Peyer's patch (tissue), 4 donors: ENCODE data around the gene TMEM18. TPM values are rescaled to one million over a fixed set of nuclear protein-coding genes. Genes with fewer than 3 reads are reported as not detected.

Source experiments
- DNase-seq, 3 donors: peaks; one replicate each; pipeline ENCODE4 v3.0.0-alpha.2; 2017 to 2019
- H3K27ac ChIP-seq, 4 donors: fragments of 200-600 bp; sonication (generic); one replicate each; pipeline ENCODE4 v1.5.1; 2016 to 2019
- H3K27me3 ChIP-seq, 2 donors: fragments of 200-600 bp; sonication (generic); one replicate each; pipeline ENCODE4 v1.5.1; 2019
- H3K36me3 ChIP-seq, 3 donors: fragments of 200-600 bp; sonication (generic); one replicate each; pipeline ENCODE4 v1.5.1; 2016 to 2019
- H3K4me1 ChIP-seq, 4 donors: fragments of 200-600 bp; sonication (generic); one replicate each; pipeline ENCODE4 v1.5.1; 2016 to 2019
- H3K4me3 ChIP-seq, 4 donors: fragments of 200-600 bp; sonication (generic); 1 replicate in 3 of 4; 2 replicates in 1 of 4; pipeline ENCODE4 v1.5.1; 2016 to 2019; ENCODE audit warnings: mild to moderate bottlenecking in 1 of 4
- H3K9me3 ChIP-seq, 4 donors: fragments of 200-600 bp; sonication (generic); one replicate each; pipeline ENCODE4 v1.5.1; 2016 to 2019; ENCODE audit warnings: mild to moderate bottlenecking in 1 of 4
- POLR2A ChIP-seq, 2 donors: fragments of 450-650 bp; IDR thresholded peaks; one replicate each; pipeline ENCODE4 v1.5.1; 2017; ENCODE audit warnings: antibody characterized with exemption in 2 of 2, mild to moderate bottlenecking in 2 of 2, moderate library complexity in 2 of 2
- total RNA-seq, 4 donors: library from RNA; depleted of rRNA; stranded (reverse); fragments of >200 nt; gene quantifications; one replicate each; pipeline ENCODE4 v1.1.0, GENCODE V29; 2016
- TF ChIP-seq, protein P1 (sequence below), 6 experiments: fragments of 450-650 bp in 4 of 6; fragments of 200-600 bp in 2 of 6; sonication (generic) in 1 of 6; IDR thresholded peaks; one replicate each; pipeline ENCODE4 v1.5.1; 2017 to 2019; ENCODE audit warnings: antibody characterized with exemption in 6 of 6, mild to moderate bottlenecking in 3 of 6, moderate library complexity in 1 of 6

Gene TMEM18
- total RNA-seq, 4 donors from 2014 or later: 13.9 to 22.8 (median 16.4) TPM

DNA sequence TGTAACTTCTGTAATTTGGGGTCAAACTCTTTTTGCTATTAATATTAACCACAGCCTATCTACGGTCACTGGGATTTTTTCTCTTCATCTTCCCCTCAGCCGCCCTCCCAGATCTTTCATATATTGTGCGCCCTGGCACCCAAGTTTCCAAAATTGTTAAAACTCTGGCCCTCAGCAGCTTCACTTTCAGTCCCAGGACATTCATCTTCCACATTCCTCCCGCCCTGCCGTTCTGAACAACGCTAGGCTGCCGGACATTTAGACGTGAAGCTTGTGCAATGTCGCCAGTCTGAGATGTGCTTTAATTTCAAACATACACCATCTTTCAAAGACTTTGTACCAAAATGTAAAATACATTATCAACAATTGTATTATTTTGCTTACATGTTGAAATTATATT is 1.8 kb upstream of the TMEM18 start:
- TF ChIP-seq, protein P1, sequence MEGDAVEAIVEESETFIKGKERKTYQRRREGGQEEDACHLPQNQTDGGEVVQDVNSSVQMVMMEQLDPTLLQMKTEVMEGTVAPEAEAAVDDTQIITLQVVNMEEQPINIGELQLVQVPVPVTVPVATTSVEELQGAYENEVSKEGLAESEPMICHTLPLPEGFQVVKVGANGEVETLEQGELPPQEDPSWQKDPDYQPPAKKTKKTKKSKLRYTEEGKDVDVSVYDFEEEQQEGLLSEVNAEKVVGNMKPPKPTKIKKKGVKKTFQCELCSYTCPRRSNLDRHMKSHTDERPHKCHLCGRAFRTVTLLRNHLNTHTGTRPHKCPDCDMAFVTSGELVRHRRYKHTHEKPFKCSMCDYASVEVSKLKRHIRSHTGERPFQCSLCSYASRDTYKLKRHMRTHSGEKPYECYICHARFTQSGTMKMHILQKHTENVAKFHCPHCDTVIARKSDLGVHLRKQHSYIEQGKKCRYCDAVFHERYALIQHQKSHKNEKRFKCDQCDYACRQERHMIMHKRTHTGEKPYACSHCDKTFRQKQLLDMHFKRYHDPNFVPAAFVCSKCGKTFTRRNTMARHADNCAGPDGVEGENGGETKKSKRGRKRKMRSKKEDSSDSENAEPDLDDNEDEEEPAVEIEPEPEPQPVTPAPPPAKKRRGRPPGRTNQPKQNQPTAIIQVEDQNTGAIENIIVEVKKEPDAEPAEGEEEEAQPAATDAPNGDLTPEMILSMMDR (IDR thresholded peaks at IDR 0.05): no peak
- TF ChIP-seq POLR2A (IDR thresholded peaks at IDR 0.05): no peak
- H3K27ac ChIP-seq: no peak overlapping the region

DNA sequence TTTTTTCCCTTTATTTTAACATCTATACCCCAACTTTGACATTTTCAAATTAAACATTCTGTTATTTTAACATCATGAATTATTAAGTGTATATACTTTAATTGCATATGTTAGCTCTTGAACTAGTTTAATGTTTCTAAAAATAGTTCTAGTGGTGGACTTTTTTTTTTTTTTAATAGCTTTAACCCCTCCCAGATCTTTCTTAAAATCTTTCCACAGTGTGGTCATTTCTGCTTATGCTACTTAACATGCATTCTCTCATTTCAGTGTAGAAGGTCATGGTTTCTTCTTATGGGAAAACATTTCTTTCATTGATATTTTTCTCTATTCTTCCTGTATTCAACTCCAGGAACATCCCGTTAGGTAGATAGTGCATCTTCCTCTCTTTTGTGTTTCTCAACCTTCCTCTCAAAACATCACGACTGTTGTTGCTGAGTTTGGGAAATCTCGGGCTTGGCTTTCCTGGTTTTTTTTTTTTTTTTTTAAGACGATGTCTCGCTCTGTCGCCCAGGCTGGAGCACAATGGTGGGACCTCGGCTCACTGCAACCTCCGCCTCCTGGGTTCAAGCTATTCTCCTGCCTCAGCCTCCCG is 849 bp upstream of the TMEM18 start:
- H3K27ac ChIP-seq: peak overlapping the region; percentile 94 to 98 (median 96)
- DNase-seq: no peak
- H3K4me3 ChIP-seq: peak overlapping the region; percentile 58 to 71 (median 62)
- H3K36me3 ChIP-seq: peaks cover 0 to 5% (median 0%) of the 10 kb centered on the region in 3 donors
- no peaks in the 10 kb centered on the region for H3K9me3 ChIP-seq
- H3K4me1 ChIP-seq: peaks cover 0 to 13% (median 3%) of the 10 kb centered on the region in 4 donors
- TF ChIP-seq, protein P1 (IDR thresholded peaks at IDR 0.05): no peak
- no peak for TF ChIP-seq POLR2A (IDR thresholded peaks at IDR 0.05)
- no peaks in the 10 kb centered on the region for H3K27me3 ChIP-seq

More for the DNA sequence above, 1.8 kb upstream of the TMEM18 start:
- DNase-seq: no peak
- peaks cover 0 to 13% (median 3%) of the 10 kb centered on the region in 4 donors for H3K4me1 ChIP-seq
- no peaks in the 10 kb centered on the region for H3K9me3 ChIP-seq
- H3K27me3 ChIP-seq: no peaks in the 10 kb centered on the region
- no peak overlapping the region for H3K4me3 ChIP-seq
- H3K36me3 ChIP-seq: no peaks in the 10 kb centered on the region

- H3K27ac ChIP-seq: peak overlapping the region; percentile 94 to 98 (median 96)
- H3K4me1 ChIP-seq: peaks cover 0 to 13% (median 3%) of the 10 kb centered on the region in 4 donors
- H3K27me3 ChIP-seq: no peaks in the 10 kb centered on the region
- TF ChIP-seq, protein P1 (IDR thresholded peaks at IDR 0.05): no peak
- no peak for TF ChIP-seq POLR2A (IDR thresholded peaks at IDR 0.05)
- H3K36me3 ChIP-seq: peaks cover 0 to 17% (median 0%) of the 10 kb centered on the region in 3 donors
- DNase-seq: peak; percentile 97 to 100 (median 99)
- H3K4me3 ChIP-seq: peak overlapping the region; percentile 58 to 71 (median 62)
- H3K9me3 ChIP-seq: no peaks in the 10 kb centered on the region
Measured at GRCh38 chr2:676647-677055, 555 bp downstream of the TMEM18 start.

DNA sequence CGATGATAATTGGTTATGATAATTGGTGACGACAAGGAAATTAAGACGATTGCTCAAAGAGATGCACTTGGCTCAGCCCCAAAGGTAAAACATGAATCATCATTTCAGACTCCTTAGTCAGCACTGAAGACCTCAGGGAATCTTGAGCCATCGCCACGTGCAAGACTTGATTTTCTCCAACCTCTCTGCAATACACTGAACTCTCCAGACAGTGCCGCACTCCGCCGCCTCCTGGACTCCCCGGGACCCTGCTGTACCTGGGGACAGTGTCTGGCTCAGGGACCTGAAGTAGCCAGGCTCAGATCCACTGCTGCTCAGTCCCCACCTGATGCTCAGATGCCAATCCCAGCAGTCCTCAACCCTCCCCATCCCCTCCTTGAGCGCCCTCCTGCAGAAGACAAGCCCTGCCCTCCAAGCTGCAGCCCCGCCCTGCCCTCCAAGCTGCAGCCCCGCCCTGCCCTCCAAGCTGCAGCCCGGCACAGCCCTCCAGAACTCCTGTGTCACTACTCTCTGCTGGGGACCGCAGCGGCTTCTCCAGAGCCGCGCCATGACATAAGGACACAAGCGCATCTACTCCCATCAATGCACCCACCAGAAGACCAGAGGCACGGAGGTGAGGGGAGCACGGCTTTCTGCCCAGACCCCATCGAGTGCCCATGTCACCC is 1.1 kb downstream of the TMEM18 start:
- Histone ChIP-seq H3K9me3 (no peaks in the 10 kb centered on the region), H3K4me3 (peak overlapping the region; percentile 58 to 71 (median 62)), H3K27ac (peak overlapping the region; percentile 94 to 98 (median 96)), H3K4me1 (peaks cover 0 to 13% (median 3%) of the 10 kb centered on the region in 4 donors), H3K27me3 (no peaks in the 10 kb centered on the region), H3K36me3 (peaks cover 0 to 17% (median 0%) of the 10 kb centered on the region in 3 donors)
- TF ChIP-seq, protein P1 (IDR thresholded peaks at IDR 0.05): peak in 2 of 6 experiments; percentile 23 to 24
- no peak for TF ChIP-seq POLR2A (IDR thresholded peaks at IDR 0.05)
- DNase-seq: peak in 2 of 3 donors; percentile 66 to 67

DNA sequence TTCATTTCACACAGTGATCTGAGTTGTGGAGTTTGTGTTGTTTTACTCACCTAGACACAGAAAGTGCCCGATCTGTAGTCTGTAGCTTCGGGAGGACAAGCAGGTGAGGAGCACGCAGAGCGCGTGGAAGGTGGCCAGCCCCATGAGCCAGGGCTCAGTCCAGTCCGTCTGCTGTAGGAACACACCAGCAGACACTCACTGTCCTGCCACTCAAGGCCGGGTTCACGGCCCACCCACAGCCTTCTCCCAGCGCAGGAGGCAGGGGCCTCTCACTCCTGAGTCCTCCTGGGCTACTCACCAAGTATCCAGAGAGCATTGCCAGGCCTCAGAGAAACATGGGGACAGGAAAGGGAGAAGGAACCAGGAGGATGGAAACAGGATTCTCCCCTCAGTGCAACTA is 1.7 kb downstream of the TMEM18 start:
- TF ChIP-seq POLR2A (IDR thresholded peaks at IDR 0.05): no peak
- TF ChIP-seq, protein P1 (IDR thresholded peaks at IDR 0.05): no peak
- no peak overlapping the region for H3K4me3 ChIP-seq

More for the DNA sequence above, 1.7 kb downstream of the TMEM18 start:
- Histone ChIP-seq H3K9me3 (no peaks in the 10 kb centered on the region), H3K36me3 (peaks cover 0 to 22% (median 0%) of the 10 kb centered on the region in 3 donors), H3K27me3 (no peaks in the 10 kb centered on the region), H3K4me1 (peaks cover 0 to 13% (median 3%) of the 10 kb centered on the region in 4 donors), H3K27ac (no peak overlapping the region)
- peak in 1 of 3 donors; percentile 44 for DNase-seq
